H1 (cell line): ENCODE measurements around the gene BTN2A1. TPM values are rescaled to one million over a fixed set of nuclear protein-coding genes. Genes with fewer than 3 reads are reported as not detected.

Experiments used
- CTCF ChIA-PET: fragments of 300-600 bp; sonication (Branson Sonifier 250); formaldehyde crosslinking; loops from one replicate; lab custom pipeline; 2021; ENCODE audit not compliant: partially characterized antibody; lab: Charles Lee
- POLR2A ChIA-PET: fragments of 300-600 bp; sonication (Branson Sonifier 250); formaldehyde crosslinking; loops from one replicate; lab custom pipeline; 2021; ENCODE audit warnings: inconsistent platforms; ENCODE audit not compliant: partially characterized antibody; lab: Charles Lee
- DNase-seq, 2 experiments: peaks; one replicate each; pipeline versions ENCODE4 v3.0.0 to v3.0.0-alpha.2; 2010 to 2022; ENCODE audit warnings: low spot score in 2 of 2, low read depth in 1 of 2, mixed read lengths in 1 of 2
- FAIRE-seq: peaks from 2 replicates; lab custom pipeline; 2011; peaks lifted over from hg19 to GRCh38; lab: Jason Lieb, UNC
- H2AFZ ChIP-seq: 2 replicates; pipeline ENCODE4 v1.8.1; 2012; ENCODE audit warnings: low read length, inconsistent platforms
- H2AK5ac ChIP-seq: 2 replicates; pipeline ENCODE4 v1.6.1; 2013; ENCODE audit warnings: low read depth, low read length
- H2BK120ac ChIP-seq: replicated peaks from 2 replicates; pipeline ENCODE3; 2013; ENCODE audit warnings: low read depth, low read length, inconsistent platforms
- H2BK12ac ChIP-seq: 2 replicates; pipeline ENCODE4 v1.6.1; 2013; ENCODE audit warnings: low read depth, low read length
- H2BK15ac ChIP-seq: 2 replicates; pipeline ENCODE4 v1.6.1; 2013; ENCODE audit warnings: low read length
- H2BK20ac ChIP-seq: 2 replicates; pipeline ENCODE4 v1.6.1; 2013; ENCODE audit warnings: low read length
- H2BK5ac ChIP-seq: 2 replicates; pipeline ENCODE4 v1.6.1; 2013; ENCODE audit warnings: low read depth, low read length
- H3K14ac ChIP-seq: 2 replicates; pipeline ENCODE4 v1.6.1; 2013; ENCODE audit warnings: inconsistent platforms; ENCODE audit not compliant: insufficient read length
- H3K18ac ChIP-seq: 2 replicates; pipeline ENCODE4 v1.6.1; 2013; ENCODE audit warnings: low read length; ENCODE audit errors: extremely low read depth
- H3K23ac ChIP-seq: 2 replicates; pipeline ENCODE4 v1.6.1; 2013; ENCODE audit warnings: inconsistent platforms; ENCODE audit not compliant: insufficient read length
- H3K23me2 ChIP-seq: 2 replicates; pipeline ENCODE4 v1.6.1; 2013; ENCODE audit warnings: low read depth, low read length
- H3K27ac ChIP-seq: 2 replicates; pipeline ENCODE4 v1.6.1; 2011; ENCODE audit warnings: low read depth, low read length, inconsistent platforms
- H3K27me3 ChIP-seq, 4 experiments: replicated peaks in 1 of 4; 1 replicate in 1 of 4; 2 replicates in 3 of 4; pipeline versions ENCODE4 v1.6.1 to v1.8.1; 2011 to 2013; ENCODE audit warnings: low read length in 3 of 4, mild to moderate bottlenecking in 3 of 4, inconsistent platforms in 2 of 4, mixed read lengths in 2 of 4, moderate library complexity in 1 of 4; ENCODE audit not compliant: control insufficient read depth in 3 of 4, insufficient read depth in 3 of 4; ENCODE audit errors: extremely low read depth in 1 of 4
- H3K36me3 ChIP-seq, 4 experiments: 2 replicates each; pipeline versions ENCODE4 v1.6.1 to v1.8.1; 2011 to 2013; ENCODE audit warnings: mild to moderate bottlenecking in 4 of 4, low read length in 3 of 4, moderate library complexity in 2 of 4, control low read depth in 1 of 4, inconsistent platforms in 1 of 4; ENCODE audit not compliant: insufficient read depth in 4 of 4, control insufficient read depth in 2 of 4
- H3K4ac ChIP-seq: replicated peaks from 2 replicates; pipeline ENCODE3; 2013; ENCODE audit warnings: low read length, low read depth, mixed read lengths, inconsistent platforms; ENCODE audit not compliant: insufficient read length
- H3K4me1 ChIP-seq, 4 experiments: replicated peaks in 1 of 4; 1 replicate in 1 of 4; 2 replicates in 3 of 4; pipeline versions ENCODE4 v1.6.1 to v1.8.1; 2011 to 2013; ENCODE audit warnings: low read length in 3 of 4, inconsistent platforms in 2 of 4, mixed read lengths in 1 of 4; ENCODE audit not compliant: insufficient read depth in 4 of 4, control insufficient read depth in 3 of 4
- H3K4me2 ChIP-seq, 2 experiments: 2 replicates each; pipeline versions ENCODE4 v1.6.1 to v1.8.1; 2011 to 2013; ENCODE audit warnings: low read depth in 2 of 2, low read length in 2 of 2, control low read depth in 1 of 2, inconsistent platforms in 1 of 2, mild to moderate bottlenecking in 1 of 2; ENCODE audit not compliant: insufficient read depth in 1 of 2
- H3K4me3 ChIP-seq, 4 experiments: fragments of 200-600, 300-600 bp in 1 of 4; sonication (generic), shearing (Covaris generic), sonication (Bioruptor Twin) in 1 of 4; 2 replicates each; pipeline versions ENCODE4 v1.5.1 to v1.8.1; 2011 to 2016; ENCODE audit warnings: low read length in 4 of 4, low read depth in 3 of 4, control low read depth in 2 of 4, inconsistent platforms in 2 of 4, mild to moderate bottlenecking in 2 of 4, mixed read lengths in 1 of 4, moderate library complexity in 1 of 4; ENCODE audit not compliant: insufficient read depth in 2 of 4; ENCODE audit errors: extremely low read depth in 1 of 4
- H3K56ac ChIP-seq: replicated peaks from 2 replicates; pipeline ENCODE3; 2013; ENCODE audit warnings: low read depth, mild to moderate bottlenecking, mixed read lengths, low read length, inconsistent platforms; ENCODE audit not compliant: insufficient read length
- H3K79me1 ChIP-seq: 2 replicates; pipeline ENCODE4 v1.6.1; 2013; ENCODE audit warnings: low read depth, low read length, control low read depth
- H3K79me2 ChIP-seq, 2 experiments: 2 replicates each; pipeline versions ENCODE4 v1.6.1 to v1.8.1; 2012 to 2013; ENCODE audit warnings: low read length in 2 of 2, mild to moderate bottlenecking in 2 of 2, inconsistent platforms in 1 of 2; ENCODE audit not compliant: insufficient read depth in 2 of 2, control insufficient read depth in 1 of 2
- H3K9ac ChIP-seq, 4 experiments: replicated peaks in 1 of 4; 1 replicate in 1 of 4; 2 replicates in 3 of 4; pipeline versions ENCODE4 v1.6.1 to v1.8.1; 2011 to 2013; ENCODE audit warnings: low read depth in 3 of 4, low read length in 3 of 4, control low read depth in 2 of 4, mild to moderate bottlenecking in 2 of 4, moderate library complexity in 2 of 4, inconsistent platforms in 1 of 4; ENCODE audit errors: extremely low read depth in 1 of 4
- H3K9me3 ChIP-seq, 2 experiments: 2 replicates each; pipeline versions ENCODE4 v1.6.1 to v1.8.1; 2012 to 2013; ENCODE audit warnings: mild to moderate bottlenecking in 2 of 2, moderate library complexity in 2 of 2, control low read depth in 1 of 2, inconsistent platforms in 1 of 2, low read depth in 1 of 2, low read length in 1 of 2, mixed read lengths in 1 of 2; ENCODE audit not compliant: insufficient read depth in 2 of 2
- H4K20me1 ChIP-seq, 2 experiments: replicated peaks in 1 of 2; 2 replicates each; pipeline versions ENCODE3 to v1.8.1; 2011 to 2013; ENCODE audit warnings: inconsistent platforms in 2 of 2, low read length in 2 of 2, mild to moderate bottlenecking in 1 of 2; ENCODE audit not compliant: insufficient read depth in 2 of 2, control insufficient read depth in 1 of 2
- H4K5ac ChIP-seq: 2 replicates; pipeline ENCODE4 v1.6.1; 2013; ENCODE audit warnings: low read length, low read depth, mixed read lengths, inconsistent platforms; ENCODE audit not compliant: insufficient read length
- H4K8ac ChIP-seq: 2 replicates; pipeline ENCODE4 v1.8.0; 2013; ENCODE audit warnings: mild to moderate bottlenecking, moderate library complexity, low read length, inconsistent platforms; ENCODE audit not compliant: insufficient read depth; ENCODE audit errors: extremely low read depth
- H4K91ac ChIP-seq: replicated peaks from 2 replicates; pipeline ENCODE3; 2013; ENCODE audit warnings: low read length, mixed read lengths, inconsistent platforms; ENCODE audit not compliant: insufficient read length
- CBX5 ChIP-seq: fragments of 300-800, 300-1000 bp; sonication (generic); IDR thresholded peaks from 2 replicates; pipeline ENCODE4 v1.7.1; 2016; ENCODE audit warnings: antibody characterized with exemption, low read length, low read depth
- CTCF ChIP-seq, 3 experiments: IDR thresholded peaks; 1 replicate in 2 of 3; 2 replicates in 1 of 3; pipeline versions ENCODE4 v1.5.1 to v1.6.1; 2011; ENCODE audit warnings: low read length in 3 of 3, mild to moderate bottlenecking in 3 of 3, inconsistent platforms in 2 of 3, low read depth in 1 of 3, moderate library complexity in 1 of 3; ENCODE audit not compliant: insufficient read depth in 1 of 3; ENCODE audit errors: control extremely low read depth in 1 of 3
- KDM4A ChIP-seq: IDR thresholded peaks from one replicate; pipeline ENCODE4 v1.7.1; 2012; ENCODE audit warnings: low read depth, mild to moderate bottlenecking, moderate library complexity, low read length, inconsistent platforms; ENCODE audit not compliant: severe bottlenecking
- KDM5A ChIP-seq: fragments of 200-600 bp; IDR thresholded peaks from 2 replicates; pipeline ENCODE4 v1.7.1; 2012; ENCODE audit warnings: mild to moderate bottlenecking, low read length, inconsistent platforms, mixed read lengths
- NANOG ChIP-seq: IDR thresholded peaks from 2 replicates; pipeline ENCODE4 v1.6.1; 2011; ENCODE audit warnings: low read length, low read depth, mild to moderate bottlenecking, inconsistent platforms; ENCODE audit not compliant: insufficient read depth, poor library complexity, severe bottlenecking
- POLR2AphosphoS5 ChIP-seq: IDR thresholded peaks from 2 replicates; pipeline ENCODE4 v1.6.1; 2011; ENCODE audit warnings: low read depth, low read length
- POU5F1 ChIP-seq: IDR thresholded peaks from 2 replicates; pipeline ENCODE4 v1.6.1; 2011; ENCODE audit warnings: low read depth, mild to moderate bottlenecking, low read length, moderate library complexity
- SIX5 ChIP-seq: IDR thresholded peaks from 2 replicates; pipeline ENCODE4 v1.6.1; 2011; ENCODE audit warnings: mild to moderate bottlenecking, low read depth, low read length
- SP2 ChIP-seq: IDR thresholded peaks from 2 replicates; pipeline ENCODE4 v1.6.1; 2012; ENCODE audit warnings: mild to moderate bottlenecking, low read length, inconsistent platforms
- SP4 ChIP-seq: IDR thresholded peaks from 2 replicates; pipeline ENCODE4 v1.6.1; 2012; ENCODE audit warnings: low read length, inconsistent platforms
- SRF ChIP-seq: IDR thresholded peaks from 2 replicates; pipeline ENCODE4 v1.6.1; 2011; ENCODE audit warnings: mild to moderate bottlenecking, low read depth, low read length, moderate library complexity
- TAF7 ChIP-seq: optimal IDR thresholded peaks from 2 replicates; pipeline ENCODE3; 2011; ENCODE audit warnings: low read depth, mild to moderate bottlenecking, inconsistent platforms, low read length, moderate library complexity, borderline replicate concordance
- WGBS, 2 experiments: shearing (Covaris generic) in 1 of 2; methylation state at CpG; one replicate each; pipeline versions ENCODE4 v1.1.6 to v1.1.7; 2013 to 2015; ENCODE audit warnings: low lambda C conversion rate in 2 of 2, mixed read lengths in 2 of 2, inconsistent platforms in 1 of 2, low coverage in 1 of 2, missing lambda C conversion rate in 1 of 2; ENCODE audit not compliant: insufficient replicate concordance in 2 of 2, insufficient coverage in 1 of 2, insufficient read length in 1 of 2; ENCODE audit errors: extremely low coverage in 1 of 2, missing lambda C conversion rate in 1 of 2; 5-methylcytosine and 5-hydroxymethylcytosine counted together
- polyA plus RNA-seq, 7 experiments: library from polyadenylated mRNA; depleted of rRNA in 3 of 7; stranded (reverse) in 5 of 7; unstranded in 2 of 7; fragments of >200 nt in 5 of 7; fragments of 200-250 nt in 2 of 7; gene quantifications; 1 replicate in 5 of 7; 2 replicates in 1 of 7; 4 replicates in 1 of 7; pipeline versions ENCODE4 v1.2.1 to v1.2.3, GENCODE V29; 2011 to 2013; ENCODE audit warnings: missing spikeins in 2 of 7, mixed read lengths in 2 of 7
- total RNA-seq: library from RNA; stranded (reverse); fragmentation: NEBNext Ultra II Directional; extraction: Animal tissue kit (Norgen Biotek cat#: 25700); gene quantifications from 2 replicates; pipeline ENCODE4 v1.2.1, GENCODE V29; 2021

Gene BTN2A1
- total and polyA plus RNA-seq, 2 of the 8 experiments (the other 6 are each of a cell fraction or from before 2014, with no cell fraction given) = 8.7 to 11.0 TPM

- POLR2A ChIA-PET = no interaction called here
- no peaks in the 10 kb centered on the region; the same call in 1 of the 2 replicates for H3K23me2 ChIP-seq
- H2BK20ac ChIP-seq = no peak overlapping the region
- no peak overlapping the region for H3K9ac ChIP-seq
- H3K36me3 ChIP-seq = no peaks in the 10 kb centered on the region
- no peak overlapping the region for H3K4ac ChIP-seq
- no peak overlapping the region for H2AFZ ChIP-seq
- no peak overlapping the region for H2BK5ac ChIP-seq
- H3K56ac ChIP-seq = no peak overlapping the region
- no peak overlapping the region for H4K91ac ChIP-seq
- no peak overlapping the region for H3K4me3 ChIP-seq
- FAIRE-seq (no peak), DNase-seq (no peak)
- no peak overlapping the region for H3K14ac ChIP-seq
- H2BK12ac ChIP-seq = no peak overlapping the region
- H4K8ac ChIP-seq = no peak overlapping the region
- H2BK120ac ChIP-seq = no peak overlapping the region
- no peak overlapping the region for H4K5ac ChIP-seq
- no peaks in the 10 kb centered on the region for H3K79me1 ChIP-seq
- no peak overlapping the region for H3K4me2 ChIP-seq
- no peaks in the 10 kb centered on the region for H3K9me3 ChIP-seq
- no peak overlapping the region for H3K23ac ChIP-seq
- H3K18ac ChIP-seq = no peak overlapping the region
- 90% methylated on average over 4 of the region's 4 CpGs; no CpG with 5 or more reads in 1 of the 2 experiments for WGBS, 2 experiments
- no peak overlapping the region for H2AK5ac ChIP-seq
- no peaks in the 10 kb centered on the region for H4K20me1 ChIP-seq
- peaks cover 13 to 23% (median 21%) of the 10 kb centered on the region in 4 experiments for H3K27me3 ChIP-seq
- H3K79me2 ChIP-seq = no peaks in the 10 kb centered on the region
- no peak overlapping the region for H2BK15ac ChIP-seq
- no peak overlapping the region for H3K27ac ChIP-seq
- peaks cover 0 to 6% (median 2%) of the 10 kb centered on the region in 4 experiments; a peak in 2 of 7 replicates for H3K4me1 ChIP-seq
- CTCF ChIA-PET = interaction anchor here (0.5 to 2.3 kb wide), 2 partner anchors 13 to 46 kb away, joined by 4 to 7 read pairs; no protein-coding TSS in a partner anchor
- no peak for TF ChIP-seq SP4
- no peak for TF ChIP-seq CTCF (IDR thresholded peaks at IDR 0.05; ENCODE audit: control extremely low read depth in 1 of 3, insufficient read depth in 1 of 3, low read depth in 1 of 3, low read length in 3 of 3)
- TF ChIP-seq POU5F1 = no peak
- TF ChIP-seq SP2 = no peak
- TF ChIP-seq SIX5 = no peak
- TF ChIP-seq TAF7 = no peak
- no peak for TF ChIP-seq KDM5A
- TF ChIP-seq KDM4A = no peak
- no peak for TF ChIP-seq NANOG
- no peak for TF ChIP-seq CBX5
- TF ChIP-seq SRF = no peak
- no peak for TF ChIP-seq POLR2AphosphoS5
These were observed 39.9 kb downstream of the BTN2A1 start for GRCh38 chr6:26497610-26498009.
